Measurements from ENCODE around the gene CAPZB. TPM values are rescaled to one million over a fixed set of nuclear protein-coding genes. Genes with fewer than 3 reads are reported as not detected.

Gene CAPZB
- total RNA-seq, 1 experiment from 2014 or later, result 491 TPM

GRCh38 chr1:19377812-19378718 lies 107.3 kb downstream of the CAPZB start:
- ATAC-seq (no peak), DNase-seq (ENCODE audit: low read depth, low spot score) (no peak)
- no peaks in the 10 kb centered on the region for H3K9me3 ChIP-seq (ENCODE audit: control insufficient read depth, insufficient read depth, low read depth, low read length)
- H3K4me3 ChIP-seq (ENCODE audit: low read depth in 2 of 2, low read length in 2 of 2), result no peak overlapping the region
- H3K36me3 ChIP-seq (ENCODE audit: control insufficient read depth, insufficient read depth, low read length), result peaks cover 22% of the 10 kb centered on the region
- intact Hi-C loops (cut with micrococcal nuclease; ENCODE audit: unreplicated experiment) (no loop called here), in situ Hi-C loops (cut with HindIII; ENCODE audit: low pct_unique_long_range_greater_than_20kb, low sequenced_read_pairs) (no loop called here)
- H3K27me3 ChIP-seq (ENCODE audit: control insufficient read depth, insufficient read depth, low read length), result no peaks in the 10 kb centered on the region
- TF ChIP-seq TCF7L2 (IDR thresholded peaks at IDR 0.05; ENCODE audit: low read depth, low read length), result no peak
- no peak for TF ChIP-seq SIN3A (IDR thresholded peaks at IDR 0.05; ENCODE audit: borderline replicate concordance, insufficient read depth, low read depth, low read length)
- no peak for TF ChIP-seq REST (IDR thresholded peaks at IDR 0.05; ENCODE audit: insufficient read depth in 1 of 2, low read depth in 2 of 2, low read length in 1 of 2)
- TF ChIP-seq POLR2AphosphoS5 (IDR thresholded peaks at IDR 0.05; ENCODE audit: low read depth, low read length), result no peak
- TF ChIP-seq CTCF (IDR thresholded peaks at IDR 0.05), result no peak
- H3K27ac ChIP-seq (ENCODE audit: low read length), result no peak overlapping the region
- ChIA-PET CTCF (no interaction called here), POLR2A (interaction anchor here (0.7 kb wide), 1 partner anchor 1113 kb away, joined by 7 read pairs; no protein-coding TSS in a partner anchor)
- BruUV-seq (replicated peaks), result no TSS peak
- no peaks in the 10 kb centered on the region for H3K4me1 ChIP-seq (ENCODE audit: control insufficient read depth, insufficient read depth, low read length)

- Histone ChIP-seq H3K27me3 (ENCODE audit: control insufficient read depth, insufficient read depth, low read length) (no peaks in the 10 kb centered on the region), H3K36me3 (ENCODE audit: control insufficient read depth, insufficient read depth, low read length) (peaks cover 22% of the 10 kb centered on the region), H3K4me1 (ENCODE audit: control insufficient read depth, insufficient read depth, low read length) (no peaks in the 10 kb centered on the region), H3K4me3 (ENCODE audit: low read depth in 2 of 2, low read length in 2 of 2) (no peak overlapping the region), H3K9me3 (ENCODE audit: control insufficient read depth, insufficient read depth, low read depth, low read length) (no peaks in the 10 kb centered on the region), H3K27ac (ENCODE audit: low read length) (no peak overlapping the region)
- in situ Hi-C loops (cut with HindIII; ENCODE audit: low pct_unique_long_range_greater_than_20kb, low sequenced_read_pairs) (no loop called here), intact Hi-C loops (cut with micrococcal nuclease; ENCODE audit: unreplicated experiment) (no loop called here)
- TF ChIP-seq POLR2AphosphoS5 (IDR thresholded peaks at IDR 0.05; ENCODE audit: low read depth, low read length) (no peak), SIN3A (IDR thresholded peaks at IDR 0.05; ENCODE audit: borderline replicate concordance, insufficient read depth, low read depth, low read length) (no peak), REST (IDR thresholded peaks at IDR 0.05; ENCODE audit: insufficient read depth in 1 of 2, low read depth in 2 of 2, low read length in 1 of 2) (no peak), CTCF (IDR thresholded peaks at IDR 0.05) (no peak), TCF7L2 (IDR thresholded peaks at IDR 0.05; ENCODE audit: low read depth, low read length) (no peak)
- ChIA-PET POLR2A (no interaction called here), CTCF (no interaction called here)
- ATAC-seq (no peak), DNase-seq (ENCODE audit: low read depth, low spot score) (no peak)
- BruUV-seq (replicated peaks), result TSS peak; percentile 29
These were observed 108.6 kb downstream of the CAPZB start for GRCh38 chr1:19376428-19377372.
